ENCODE measurements around the gene PSME2.

GRCh38 chr14:24186831-24187538 lies 40.6 kb upstream of the PSME2 start:
- TF ChIP-seq, protein P1, sequence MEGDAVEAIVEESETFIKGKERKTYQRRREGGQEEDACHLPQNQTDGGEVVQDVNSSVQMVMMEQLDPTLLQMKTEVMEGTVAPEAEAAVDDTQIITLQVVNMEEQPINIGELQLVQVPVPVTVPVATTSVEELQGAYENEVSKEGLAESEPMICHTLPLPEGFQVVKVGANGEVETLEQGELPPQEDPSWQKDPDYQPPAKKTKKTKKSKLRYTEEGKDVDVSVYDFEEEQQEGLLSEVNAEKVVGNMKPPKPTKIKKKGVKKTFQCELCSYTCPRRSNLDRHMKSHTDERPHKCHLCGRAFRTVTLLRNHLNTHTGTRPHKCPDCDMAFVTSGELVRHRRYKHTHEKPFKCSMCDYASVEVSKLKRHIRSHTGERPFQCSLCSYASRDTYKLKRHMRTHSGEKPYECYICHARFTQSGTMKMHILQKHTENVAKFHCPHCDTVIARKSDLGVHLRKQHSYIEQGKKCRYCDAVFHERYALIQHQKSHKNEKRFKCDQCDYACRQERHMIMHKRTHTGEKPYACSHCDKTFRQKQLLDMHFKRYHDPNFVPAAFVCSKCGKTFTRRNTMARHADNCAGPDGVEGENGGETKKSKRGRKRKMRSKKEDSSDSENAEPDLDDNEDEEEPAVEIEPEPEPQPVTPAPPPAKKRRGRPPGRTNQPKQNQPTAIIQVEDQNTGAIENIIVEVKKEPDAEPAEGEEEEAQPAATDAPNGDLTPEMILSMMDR (IDR thresholded peaks at IDR 0.05; ENCODE audit: insufficient read depth, low read length), result no peak
- TF ChIP-seq GABPA (IDR thresholded peaks at IDR 0.05; ENCODE audit: low read depth), result no peak
- TF ChIP-seq POLR2AphosphoS5 (IDR thresholded peaks at IDR 0.05; ENCODE audit: low read depth), result no peak
